ENCODE results near the gene LIN28B.

DNA sequence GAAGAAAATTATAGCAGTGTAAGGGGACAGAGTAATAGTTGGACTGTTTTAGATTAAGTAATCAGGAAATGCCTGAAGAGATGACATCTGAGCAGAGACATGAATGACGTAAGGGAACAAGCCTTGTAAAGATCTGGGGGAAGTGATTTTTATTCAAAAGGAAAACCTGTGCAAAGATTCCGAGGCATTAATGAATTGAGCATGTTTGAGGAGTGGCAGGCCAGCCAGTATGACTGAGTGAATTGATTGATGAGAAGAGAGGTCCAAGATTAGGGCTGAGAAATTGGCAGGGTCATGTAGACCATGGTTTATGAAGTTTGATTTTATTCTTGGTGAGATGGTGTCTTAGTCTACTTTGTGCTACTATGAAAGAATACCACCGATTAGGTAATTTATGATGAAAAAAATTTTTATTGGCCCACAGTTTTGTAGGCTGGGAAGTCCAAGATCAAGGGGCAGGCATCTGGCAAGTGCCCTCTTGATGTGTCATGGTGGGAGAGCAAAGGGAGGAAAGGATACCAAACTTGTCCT lies 95.1 kb downstream of the LIN28B start:
- TF ChIP-seq CEBPB (IDR thresholded peaks at IDR 0.05; ENCODE audit: low read depth, low read length) (no peak), SMC3 (IDR thresholded peaks at IDR 0.05; ENCODE audit: low read depth, low read length) (no peak), MXI1 (IDR thresholded peaks at IDR 0.05; ENCODE audit: borderline replicate concordance, low read depth, low read length) (no peak), POLR2A (IDR thresholded peaks at IDR 0.05; ENCODE audit: low read depth, low read length) (no peak), BHLHE40 (IDR thresholded peaks at IDR 0.05; ENCODE audit: low read depth, low read length) (no peak), RCOR1 (IDR thresholded peaks at IDR 0.05; ENCODE audit: insufficient replicate concordance, low read length) (no peak), RFX5 (IDR thresholded peaks at IDR 0.05; ENCODE audit: low read depth, low read length) (no peak)
- TF ChIP-seq, protein P1, sequence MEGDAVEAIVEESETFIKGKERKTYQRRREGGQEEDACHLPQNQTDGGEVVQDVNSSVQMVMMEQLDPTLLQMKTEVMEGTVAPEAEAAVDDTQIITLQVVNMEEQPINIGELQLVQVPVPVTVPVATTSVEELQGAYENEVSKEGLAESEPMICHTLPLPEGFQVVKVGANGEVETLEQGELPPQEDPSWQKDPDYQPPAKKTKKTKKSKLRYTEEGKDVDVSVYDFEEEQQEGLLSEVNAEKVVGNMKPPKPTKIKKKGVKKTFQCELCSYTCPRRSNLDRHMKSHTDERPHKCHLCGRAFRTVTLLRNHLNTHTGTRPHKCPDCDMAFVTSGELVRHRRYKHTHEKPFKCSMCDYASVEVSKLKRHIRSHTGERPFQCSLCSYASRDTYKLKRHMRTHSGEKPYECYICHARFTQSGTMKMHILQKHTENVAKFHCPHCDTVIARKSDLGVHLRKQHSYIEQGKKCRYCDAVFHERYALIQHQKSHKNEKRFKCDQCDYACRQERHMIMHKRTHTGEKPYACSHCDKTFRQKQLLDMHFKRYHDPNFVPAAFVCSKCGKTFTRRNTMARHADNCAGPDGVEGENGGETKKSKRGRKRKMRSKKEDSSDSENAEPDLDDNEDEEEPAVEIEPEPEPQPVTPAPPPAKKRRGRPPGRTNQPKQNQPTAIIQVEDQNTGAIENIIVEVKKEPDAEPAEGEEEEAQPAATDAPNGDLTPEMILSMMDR (conservative IDR thresholded peaks at IDR 0.05; ENCODE audit: low read depth, low read length), result no peak
